NCI-H1930 (cell line): Measurements from ENCODE around the gene HEXIM2.
A peak's percentile ranks its signal among the peaks of the same experiment; 100 is the strongest.

Experiments used
- DNase-seq, 2 experiments: peaks; one replicate each; lab custom pipeline; 2025; lab: John Stamatoyannopoulos, UW

The HEXIM2 gene

GRCh38 chr17:45128331-45128730 lies 33.3 kb upstream of the HEXIM2 start:
- DNase-seq, result no peak

GRCh38 chr17:45128989-45129388 lies 32.7 kb upstream of the HEXIM2 start:
- no peak for DNase-seq

GRCh38 chr17:45129426-45129939 lies 32.2 kb upstream of the HEXIM2 start:
- no peak for DNase-seq

GRCh38 chr17:45129940-45130680 lies 31.6 kb upstream of the HEXIM2 start:
- no peak for DNase-seq

- no peak for DNase-seq
These were observed 30.7 kb upstream of the HEXIM2 start for GRCh38 chr17:45130681-45131615.

- DNase-seq, result peak; percentile 33 to 60
These were observed 29.9 kb upstream of the HEXIM2 start for GRCh38 chr17:45131616-45132319.

GRCh38 chr17:45132320-45132571 lies 29.4 kb upstream of the HEXIM2 start, which contains the start of gene PLCD3:
Gene PLCD3 (minus strand): TSS chr17:45132515. CDS start chr17:45132410, 105 bp downstream.
- peak in 1 of 2 experiments; percentile 67 for DNase-seq

- DNase-seq, result peak; percentile 62 to 69
These were observed 28.9 kb upstream of the HEXIM2 start for GRCh38 chr17:45132572-45133463.

GRCh38 chr17:45135192-45135977 lies 26.3 kb upstream of the HEXIM2 start, which contains the start of gene ACBD4:
Gene ACBD4 (plus strand): TSS chr17:45135687. CDS start chr17:45136145, 458 bp downstream.
- peak; percentile 93 to 96 for DNase-seq

- DNase-seq, result no peak
These were observed 25.5 kb upstream of the HEXIM2 start for GRCh38 chr17:45135978-45136791.

- no peak for DNase-seq
These were observed 24.7 kb upstream of the HEXIM2 start for GRCh38 chr17:45136846-45137560.

GRCh38 chr17:45137561-45138305 lies 23.9 kb upstream of the HEXIM2 start:
- DNase-seq, result no peak

- DNase-seq, result no peak
These were observed 22.7 kb upstream of the HEXIM2 start for GRCh38 chr17:45138911-45139532.

- no peak for DNase-seq
These were observed 22.1 kb upstream of the HEXIM2 start for GRCh38 chr17:45139533-45139920.

- DNase-seq, result no peak
These were observed 18.5 kb upstream of the HEXIM2 start for GRCh38 chr17:45143094-45143670.

GRCh38 chr17:45143767-45144198 lies 17.9 kb upstream of the HEXIM2 start:
- no peak for DNase-seq
